IMR-90 (cell line): Measurements from ENCODE around the gene IGLON5. TPM values are rescaled to one million over a fixed set of nuclear protein-coding genes. Genes with fewer than 3 reads are reported as not detected.

Source experiments
- ATAC-seq: fragments of 200-7000 bp; cut with Tn5 transposase; 2 replicates; pipeline ENCODE4 v1.9.1; 2020; ENCODE audit warnings: low read depth, mild to moderate bottlenecking, moderate library complexity
- BruUV-seq: library from RNA; stranded (reverse); fragments of 400-500 nt; replicated peaks from 2 replicates; lab custom pipeline; 2021; lab: Mats Ljungman, UMichigan
- CTCF ChIA-PET: fragments of 300-600 bp; formaldehyde crosslinking; extraction: SDS; loops from one replicate; lab custom pipeline; 2021; ENCODE audit warnings: antibody characterized with exemption; lab: Yijun Ruan, JAX
- POLR2A ChIA-PET: fragments of 300-600 bp; sonication (Branson Sonifier 250); formaldehyde crosslinking; loops from one replicate; lab custom pipeline; 2022; ENCODE audit warnings: antibody characterized with exemption; ENCODE audit not compliant: unreplicated experiment; lab: Charles Lee
- DNase-seq: peaks from one replicate; pipeline ENCODE4 v3.0.0; 2013
- H2AFZ ChIP-seq: replicated peaks from 2 replicates; pipeline ENCODE3; 2013; ENCODE audit warnings: low read length, mild to moderate bottlenecking; ENCODE audit not compliant: poor library complexity
- H2AK5ac ChIP-seq: 2 replicates; pipeline ENCODE4 v1.6.1; 2013; ENCODE audit warnings: low read depth, low read length, inconsistent platforms
- H2AK9ac ChIP-seq: replicated peaks from 2 replicates; pipeline ENCODE3; 2013; ENCODE audit warnings: mild to moderate bottlenecking, low read depth, low read length, moderate library complexity; ENCODE audit not compliant: poor library complexity
- H2BK120ac ChIP-seq: 2 replicates; pipeline ENCODE4 v1.6.1; 2013; ENCODE audit warnings: low read depth, low read length, inconsistent platforms
- H2BK15ac ChIP-seq: 3 replicates; pipeline ENCODE4 v1.6.1; 2013; ENCODE audit warnings: low read depth, low read length, inconsistent platforms
- H2BK20ac ChIP-seq: 2 replicates; pipeline ENCODE4 v1.6.1; 2013; ENCODE audit warnings: low read depth, mild to moderate bottlenecking, inconsistent platforms, low read length, moderate library complexity
- H2BK5ac ChIP-seq: 2 replicates; pipeline ENCODE4 v1.6.1; 2013; ENCODE audit warnings: mild to moderate bottlenecking, low read depth, low read length, inconsistent platforms; ENCODE audit not compliant: poor library complexity, severe bottlenecking
- H3K14ac ChIP-seq: replicated peaks from 2 replicates; pipeline ENCODE4 v1.6.1; 2013; ENCODE audit warnings: low read depth, low read length, inconsistent platforms
- H3K18ac ChIP-seq: 2 replicates; pipeline ENCODE4 v1.6.1; 2013; ENCODE audit warnings: low read depth, low read length, control low read depth
- H3K23ac ChIP-seq: 2 replicates; pipeline ENCODE4 v1.6.1; 2013; ENCODE audit warnings: low read depth, low read length, inconsistent platforms
- H3K27ac ChIP-seq: 2 replicates; pipeline ENCODE4 v1.5.1; 2013; ENCODE audit warnings: mild to moderate bottlenecking, control low read depth, low read length; ENCODE audit not compliant: insufficient read depth
- H3K27me3 ChIP-seq: 2 replicates; pipeline ENCODE4 v1.6.1; 2013; ENCODE audit warnings: low read length; ENCODE audit not compliant: control insufficient read depth, insufficient read depth
- H3K36me3 ChIP-seq: 2 replicates; pipeline ENCODE4 v1.6.1; 2013; ENCODE audit warnings: low read length, mixed read lengths; ENCODE audit not compliant: control insufficient read depth, insufficient read depth
- H3K4ac ChIP-seq: 2 replicates; pipeline ENCODE4 v1.6.1; 2013; ENCODE audit warnings: low read depth, low read length, inconsistent platforms
- H3K4me1 ChIP-seq: 2 replicates; pipeline ENCODE4 v1.6.1; 2013; ENCODE audit warnings: low read length, mixed read lengths; ENCODE audit not compliant: control insufficient read depth, insufficient read depth
- H3K4me2 ChIP-seq: 2 replicates; pipeline ENCODE4 v1.6.1; 2013; ENCODE audit warnings: low read depth, mild to moderate bottlenecking, control low read depth, low read length, moderate library complexity
- H3K4me3 ChIP-seq: 2 replicates; pipeline ENCODE4 v1.5.1; 2013; ENCODE audit warnings: low read depth, mild to moderate bottlenecking, control low read depth, low read length, moderate library complexity; ENCODE audit not compliant: insufficient read depth
- H3K56ac ChIP-seq: 2 replicates; pipeline ENCODE4 v1.6.1; 2013; ENCODE audit warnings: low read length, inconsistent platforms; ENCODE audit not compliant: insufficient read depth; ENCODE audit errors: extremely low read depth
- H3K79me1 ChIP-seq, 2 experiments: 2 replicates each; pipeline ENCODE4 v1.6.1; 2013; ENCODE audit warnings: low read length in 2 of 2, inconsistent platforms in 1 of 2, low read depth in 1 of 2
- H3K9ac ChIP-seq: 2 replicates; pipeline ENCODE4 v1.6.1; 2013; ENCODE audit warnings: low read depth, low read length, control low read depth
- H3K9me1 ChIP-seq: 2 replicates; pipeline ENCODE4 v1.6.1; 2013; ENCODE audit warnings: low read length, inconsistent platforms; ENCODE audit not compliant: insufficient read depth
- H3K9me3 ChIP-seq: 2 replicates; pipeline ENCODE4 v1.6.1; 2013; ENCODE audit warnings: low read length; ENCODE audit not compliant: control insufficient read depth, insufficient read depth
- H4K20me1 ChIP-seq: 2 replicates; pipeline ENCODE4 v1.6.1; 2013; ENCODE audit warnings: low read length, inconsistent platforms; ENCODE audit not compliant: insufficient read depth
- H4K5ac ChIP-seq: 2 replicates; pipeline ENCODE4 v1.6.1; 2013; ENCODE audit warnings: mild to moderate bottlenecking, low read depth, low read length, control low read depth
- H4K8ac ChIP-seq, 2 experiments: 2 replicates each; pipeline ENCODE4 v1.6.1; 2013; ENCODE audit warnings: low read depth in 2 of 2, low read length in 2 of 2, control low read depth in 1 of 2, inconsistent platforms in 1 of 2
- H4K91ac ChIP-seq: 2 replicates; pipeline ENCODE4 v1.6.1; 2013; ENCODE audit warnings: low read depth, low read length, inconsistent platforms; ENCODE audit not compliant: insufficient read depth
- BHLHE40 ChIP-seq: fragments of 150-350 bp; IDR thresholded peaks from 2 replicates; pipeline ENCODE4 v1.6.1; 2016; ENCODE audit warnings: mild to moderate bottlenecking, low read depth, low read length
- CEBPB ChIP-seq: IDR thresholded peaks from 2 replicates; pipeline ENCODE4 v1.6.1; 2012; ENCODE audit warnings: low read depth, low read length, improper control_type of control experiment
- FOS ChIP-seq: fragments of 150-350 bp; IDR thresholded peaks from 2 replicates; pipeline ENCODE4 v1.6.1; 2016; ENCODE audit warnings: low read depth, low read length
- MAFK ChIP-seq: IDR thresholded peaks from 2 replicates; pipeline ENCODE4 v1.6.1; 2012; ENCODE audit warnings: low read depth, low read length, improper control_type of control experiment
- MAZ ChIP-seq: IDR thresholded peaks from 2 replicates; pipeline ENCODE4 v1.6.1; 2012; ENCODE audit warnings: low read depth, mild to moderate bottlenecking, low read length, improper control_type of control experiment, moderate library complexity, borderline replicate concordance
- MXI1 ChIP-seq: IDR thresholded peaks from 2 replicates; pipeline ENCODE4 v1.6.1; 2012; ENCODE audit warnings: low read depth, mild to moderate bottlenecking, low read length, moderate library complexity, borderline replicate concordance
- NFE2L2 ChIP-seq: fragments of 150-350 bp; IDR thresholded peaks from 2 replicates; pipeline ENCODE4 v1.6.1; 2016; ENCODE audit warnings: low read depth, mild to moderate bottlenecking, low read length
- POLR2A ChIP-seq: IDR thresholded peaks from 2 replicates; pipeline ENCODE4 v1.6.1; 2012; ENCODE audit warnings: mild to moderate bottlenecking, low read depth, low read length
- RAD21 ChIP-seq: IDR thresholded peaks from 2 replicates; pipeline ENCODE4 v1.6.1; 2012; ENCODE audit warnings: low read length, improper control_type of control experiment
- RCOR1 ChIP-seq: IDR thresholded peaks from 2 replicates; pipeline ENCODE4 v1.6.1; 2012; ENCODE audit warnings: mild to moderate bottlenecking, low read length, improper control_type of control experiment; ENCODE audit not compliant: insufficient replicate concordance
- RFX5 ChIP-seq: IDR thresholded peaks from 2 replicates; pipeline ENCODE4 v1.8.0; 2012; ENCODE audit warnings: low read depth, mild to moderate bottlenecking, low read length, moderate library complexity
- SMC3 ChIP-seq: fragments of 150-350 bp; IDR thresholded peaks from 2 replicates; pipeline ENCODE4 v1.6.1; 2016; ENCODE audit warnings: low read depth, mild to moderate bottlenecking, antibody characterized with exemption, low read length, moderate library complexity
- WGBS, 2 experiments: methylation state at CpG; one replicate each; pipeline versions ENCODE4 v1.1.5 to v1.1.7; 2013; ENCODE audit warnings: missing lambda C conversion rate in 2 of 2; ENCODE audit not compliant: insufficient read length in 1 of 2; ENCODE audit errors: extremely low coverage in 2 of 2; 5-methylcytosine and 5-hydroxymethylcytosine counted together
- dilution Hi-C: fragments of 300-500 bp; cut with HindIII; formaldehyde crosslinking; loops from one replicate; pipeline ENCODE4 v1.14.3; 2018; ENCODE audit warnings: low sequenced_read_pairs; ENCODE audit not compliant: unreplicated experiment
- in situ Hi-C: fragments of 300-500 bp; cut with MboI; formaldehyde crosslinking; loops from 3 replicates; pipeline ENCODE4 v1.14.3; 2019; ENCODE audit warnings: low sequenced_read_pairs, inconsistent platforms, mixed read lengths
- intact Hi-C: fragments of 100-400 bp; cut with micrococcal nuclease; formaldehyde crosslinking; loops from 2 replicates; pipeline ENCODE4 v1.10.0; 2022
- polyA plus RNA-seq, 3 experiments: library from polyadenylated mRNA; depleted of rRNA; stranded (reverse); fragments of >200 nt; gene quantifications; 2 replicates each; pipeline ENCODE4 v1.2.3, GENCODE V29; 2012; ENCODE audit warnings: low replicate concordance in 1 of 3
- total RNA-seq: library from RNA; depleted of rRNA; stranded (reverse); fragments of >200 nt; gene quantifications from 2 replicates; pipeline ENCODE4 v1.2.3, GENCODE V29; 2012
- TF ChIP-seq, protein P1 (sequence below): conservative IDR thresholded peaks from 2 replicates; pipeline ENCODE4 v1.5.1; 2012; ENCODE audit warnings: mild to moderate bottlenecking, low read depth, low read length, improper control_type of control experiment
- TF ChIP-seq, protein P2 (sequence below): fragments of 150-350 bp; IDR thresholded peaks from 2 replicates; pipeline ENCODE4 v1.6.1; 2017; ENCODE audit warnings: mild to moderate bottlenecking, antibody characterized with exemption, low read length, low read depth
- TF ChIP-seq, protein P3 (sequence below): fragments of 150-350 bp; IDR thresholded peaks from 2 replicates; pipeline ENCODE4 v1.6.1; 2016; ENCODE audit warnings: low read depth, mild to moderate bottlenecking, low read length, moderate library complexity, borderline replicate concordance

IGLON5 gene
- total and polyA plus RNA-seq, 2 of the 4 experiments (the other 2 are of a cell fraction), result not detected

DNA sequence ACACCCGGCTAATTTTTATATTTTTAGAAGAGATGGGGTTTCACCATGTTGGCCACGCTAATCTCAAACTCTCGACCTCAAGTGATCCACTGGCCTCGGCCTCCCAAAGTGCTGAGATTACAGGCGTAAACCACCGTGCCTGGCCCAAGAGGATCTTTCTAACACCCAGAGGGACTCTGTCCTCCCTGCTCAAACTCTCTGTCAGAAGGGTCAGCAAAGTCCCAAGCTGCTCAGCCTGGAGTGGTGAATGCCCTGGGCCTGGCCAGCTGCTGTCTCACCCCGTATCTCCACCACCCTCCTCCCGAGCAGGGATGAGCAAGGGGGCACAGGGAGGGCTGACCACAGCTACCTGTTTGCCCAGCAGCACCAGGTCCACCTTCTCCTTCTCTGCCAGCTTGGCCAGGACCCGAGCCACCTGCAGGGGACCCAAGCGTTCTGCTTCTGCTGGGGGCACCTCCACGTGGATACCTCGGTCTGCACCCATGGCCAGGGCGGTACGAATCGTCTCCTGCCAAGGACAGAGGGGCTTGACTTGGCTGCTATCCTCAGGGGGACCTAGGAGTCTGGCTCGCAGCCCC is 41.4 kb downstream of the IGLON5 start:
- no peak for ATAC-seq
- H2BK15ac ChIP-seq, result no peak overlapping the region
- peaks cover 4 to 5% of the 10 kb centered on the region in 2 experiments; a peak in 2 of 4 replicates for H3K79me1 ChIP-seq
- ChIA-PET CTCF (no interaction called here), POLR2A (no interaction called here)
- H2AFZ ChIP-seq, result no peak overlapping the region
- no peaks in the 10 kb centered on the region for H3K27me3 ChIP-seq
- no peak overlapping the region for H2BK120ac ChIP-seq
- H3K14ac ChIP-seq, result no peak overlapping the region
- no peak overlapping the region for H3K4ac ChIP-seq
- no peak overlapping the region for H3K23ac ChIP-seq
- in situ Hi-C loops (no loop called here), intact Hi-C loops (no loop called here), dilution Hi-C loops (no loop called here)
- H4K5ac ChIP-seq, result no peak overlapping the region
- no peak overlapping the region for H2AK5ac ChIP-seq
- H3K9ac ChIP-seq, result no peak overlapping the region
- H3K56ac ChIP-seq, result no peak overlapping the region
- no peak overlapping the region for H3K4me2 ChIP-seq
- H4K20me1 ChIP-seq, result no peaks in the 10 kb centered on the region
- H4K91ac ChIP-seq, result no peak overlapping the region
- no peak overlapping the region for H4K8ac ChIP-seq
- H2BK5ac ChIP-seq, result no peak overlapping the region
- TF ChIP-seq MXI1 (no peak), MAZ (no peak), NFE2L2 (no peak), RCOR1 (no peak), RFX5 (no peak), FOS (no peak), CEBPB (no peak), POLR2A (no peak), RAD21 (no peak), SMC3 (no peak), MAFK (no peak), BHLHE40 (no peak)
- TF ChIP-seq, protein P1, sequence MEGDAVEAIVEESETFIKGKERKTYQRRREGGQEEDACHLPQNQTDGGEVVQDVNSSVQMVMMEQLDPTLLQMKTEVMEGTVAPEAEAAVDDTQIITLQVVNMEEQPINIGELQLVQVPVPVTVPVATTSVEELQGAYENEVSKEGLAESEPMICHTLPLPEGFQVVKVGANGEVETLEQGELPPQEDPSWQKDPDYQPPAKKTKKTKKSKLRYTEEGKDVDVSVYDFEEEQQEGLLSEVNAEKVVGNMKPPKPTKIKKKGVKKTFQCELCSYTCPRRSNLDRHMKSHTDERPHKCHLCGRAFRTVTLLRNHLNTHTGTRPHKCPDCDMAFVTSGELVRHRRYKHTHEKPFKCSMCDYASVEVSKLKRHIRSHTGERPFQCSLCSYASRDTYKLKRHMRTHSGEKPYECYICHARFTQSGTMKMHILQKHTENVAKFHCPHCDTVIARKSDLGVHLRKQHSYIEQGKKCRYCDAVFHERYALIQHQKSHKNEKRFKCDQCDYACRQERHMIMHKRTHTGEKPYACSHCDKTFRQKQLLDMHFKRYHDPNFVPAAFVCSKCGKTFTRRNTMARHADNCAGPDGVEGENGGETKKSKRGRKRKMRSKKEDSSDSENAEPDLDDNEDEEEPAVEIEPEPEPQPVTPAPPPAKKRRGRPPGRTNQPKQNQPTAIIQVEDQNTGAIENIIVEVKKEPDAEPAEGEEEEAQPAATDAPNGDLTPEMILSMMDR, result no peak
- TF ChIP-seq, protein P2, sequence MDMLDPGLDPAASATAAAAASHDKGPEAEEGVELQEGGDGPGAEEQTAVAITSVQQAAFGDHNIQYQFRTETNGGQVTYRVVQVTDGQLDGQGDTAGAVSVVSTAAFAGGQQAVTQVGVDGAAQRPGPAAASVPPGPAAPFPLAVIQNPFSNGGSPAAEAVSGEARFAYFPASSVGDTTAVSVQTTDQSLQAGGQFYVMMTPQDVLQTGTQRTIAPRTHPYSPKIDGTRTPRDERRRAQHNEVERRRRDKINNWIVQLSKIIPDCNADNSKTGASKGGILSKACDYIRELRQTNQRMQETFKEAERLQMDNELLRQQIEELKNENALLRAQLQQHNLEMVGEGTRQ, result no peak
- TF ChIP-seq, protein P3, sequence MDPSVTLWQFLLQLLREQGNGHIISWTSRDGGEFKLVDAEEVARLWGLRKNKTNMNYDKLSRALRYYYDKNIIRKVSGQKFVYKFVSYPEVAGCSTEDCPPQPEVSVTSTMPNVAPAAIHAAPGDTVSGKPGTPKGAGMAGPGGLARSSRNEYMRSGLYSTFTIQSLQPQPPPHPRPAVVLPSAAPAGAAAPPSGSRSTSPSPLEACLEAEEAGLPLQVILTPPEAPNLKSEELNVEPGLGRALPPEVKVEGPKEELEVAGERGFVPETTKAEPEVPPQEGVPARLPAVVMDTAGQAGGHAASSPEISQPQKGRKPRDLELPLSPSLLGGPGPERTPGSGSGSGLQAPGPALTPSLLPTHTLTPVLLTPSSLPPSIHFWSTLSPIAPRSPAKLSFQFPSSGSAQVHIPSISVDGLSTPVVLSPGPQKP, result no peak
- BruUV-seq, result no TSS peak
- H2AK9ac ChIP-seq, result no peak overlapping the region
- H3K4me3 ChIP-seq, result no peak overlapping the region
- 100% methylated on average over 2 of the region's 16 CpGs; no CpG with 5 or more reads in 1 of the 2 experiments for WGBS, 2 experiments
- no peaks in the 10 kb centered on the region; the same call in 1 of the 2 replicates for H3K9me3 ChIP-seq
- peaks cover 17% of the 10 kb centered on the region for H3K36me3 ChIP-seq
- DNase-seq, result no peak
- H3K27ac ChIP-seq, result no peak overlapping the region
- H3K9me1 ChIP-seq, result no peaks in the 10 kb centered on the region
- H3K4me1 ChIP-seq, result peaks cover 2% of the 10 kb centered on the region
- no peak overlapping the region for H2BK20ac ChIP-seq
- no peak overlapping the region for H3K18ac ChIP-seq
